GM12878 (cell line): ENCODE results near the gene ANKRD28. TPM values are rescaled to one million over a fixed set of nuclear protein-coding genes. Genes with fewer than 3 reads are reported as not detected.

Experiments
- ATAC-seq: fragments of 200-7000 bp; cut with Tn5 transposase; 3 replicates; pipeline ENCODE4 v1.9.1; 2020; ENCODE audit warnings: mild to moderate bottlenecking, moderate library complexity
- BruUV-seq: library from RNA; stranded (reverse); fragments of 400-500 nt; replicated peaks from 2 replicates; lab custom pipeline; 2021; lab: Mats Ljungman, UMichigan
- CTCF ChIA-PET: fragments of 300-600 bp; sonication (Branson Sonifier 250); formaldehyde crosslinking; extraction: SDS; loops from one replicate; lab custom pipeline; 2021; ENCODE audit warnings: inconsistent platforms; lab: Yijun Ruan, JAX
- POLR2A ChIA-PET: fragments of 350-600 bp; formaldehyde crosslinking; extraction: SDS; loops from one replicate; lab custom pipeline; 2021; ENCODE audit warnings: inconsistent platforms; lab: Charles Lee
- RAD21 ChIA-PET: fragments of 300-600 bp; sonication (Branson Sonifier 250); formaldehyde crosslinking; loops from one replicate; lab custom pipeline; 2023; ENCODE audit warnings: antibody characterized with exemption; ENCODE audit not compliant: unreplicated experiment; lab: Charles Lee
- SMC1A ChIA-PET: fragments of 300-600 bp; sonication (Branson Sonifier 250); formaldehyde crosslinking; loops from one replicate; lab custom pipeline; 2023; ENCODE audit not compliant: unreplicated experiment, uncharacterized antibody; lab: Charles Lee
- DNase-seq: peaks from one replicate; pipeline ENCODE4 v3.0.0-alpha.2; 2011; ENCODE audit warnings: low read depth, low spot score
- FAIRE-seq: peaks from 3 replicates; lab custom pipeline; 2011; peaks lifted over from hg19 to GRCh38; lab: Jason Lieb, UNC
- H2AFZ ChIP-seq: 2 replicates; pipeline ENCODE4 v1.6.0; 2011; ENCODE audit warnings: low read depth, low read length, control low read depth; ENCODE audit not compliant: control insufficient read depth
- H3K27ac ChIP-seq: 2 replicates; pipeline ENCODE4 v1.5.1; 2011; ENCODE audit warnings: control low read depth; ENCODE audit not compliant: control insufficient read depth, insufficient read depth
- H3K27me3 ChIP-seq, 2 experiments: replicated peaks in 1 of 2; 2 replicates each; pipeline versions ENCODE4 v1.6.0 to v1.6.1; 2011; ENCODE audit warnings: low read length in 1 of 2; ENCODE audit not compliant: control insufficient read depth in 2 of 2, insufficient read depth in 2 of 2
- H3K36me3 ChIP-seq, 2 experiments: 2 replicates each; pipeline ENCODE4 v1.5.1; 2011; ENCODE audit warnings: low read length in 1 of 2; ENCODE audit not compliant: control insufficient read depth in 2 of 2, insufficient read depth in 2 of 2
- H3K4me1 ChIP-seq: 2 replicates; pipeline ENCODE4 v1.6.1; 2011; ENCODE audit warnings: mild to moderate bottlenecking, low read length, moderate library complexity, mixed read lengths; ENCODE audit not compliant: control insufficient read depth, insufficient read depth
- H3K4me2 ChIP-seq: 2 replicates; pipeline ENCODE4 v1.6.0; 2011; ENCODE audit warnings: control low read depth; ENCODE audit not compliant: control insufficient read depth, insufficient read depth
- H3K4me3 ChIP-seq: fragments of 200-600 bp; sonication (generic); 2 replicates; pipeline ENCODE4 v1.5.1; 2016
- H3K79me2 ChIP-seq: 2 replicates; pipeline ENCODE4 v1.6.0; 2011; ENCODE audit warnings: low read length; ENCODE audit not compliant: control insufficient read depth, insufficient read depth
- H3K9ac ChIP-seq: 2 replicates; pipeline ENCODE4 v1.8.0; 2011; ENCODE audit warnings: low read length, control low read depth, mixed read lengths; ENCODE audit not compliant: control insufficient read depth, insufficient read depth
- H3K9me3 ChIP-seq: replicated peaks from 3 replicates; pipeline ENCODE4 v1.5.1; 2011; ENCODE audit warnings: mild to moderate bottlenecking, low read length; ENCODE audit not compliant: control insufficient read depth, insufficient read depth
- H4K20me1 ChIP-seq: 2 replicates; pipeline ENCODE4 v1.6.0; 2011; ENCODE audit not compliant: control insufficient read depth, insufficient read depth
- ATF7 ChIP-seq: fragments of 450-650 bp; IDR thresholded peaks from 2 replicates; pipeline ENCODE4 v1.6.1; 2016; ENCODE audit warnings: low read depth, mild to moderate bottlenecking
- CHD1 ChIP-seq: IDR thresholded peaks from 2 replicates; pipeline ENCODE4 v1.6.1; 2012; ENCODE audit warnings: low read depth, low read length, improper control_type of control experiment
- NFYA ChIP-seq: IDR thresholded peaks from 2 replicates; pipeline ENCODE4 v1.6.1; 2011; ENCODE audit warnings: low read depth, mild to moderate bottlenecking, low read length, improper control_type of control experiment, borderline replicate concordance
- NR2C1 ChIP-seq: fragments of 450-650 bp; IDR thresholded peaks from 2 replicates; pipeline ENCODE4 v1.6.1; 2017; ENCODE audit warnings: antibody characterized with exemption, mild to moderate bottlenecking, moderate library complexity
- RB1 ChIP-seq: fragments of 450-650 bp; formaldehyde crosslinking; IDR thresholded peaks from 2 replicates; pipeline ENCODE4 v1.6.1; 2017; ENCODE audit warnings: mild to moderate bottlenecking, borderline replicate concordance
- TCF7 ChIP-seq: IDR thresholded peaks from 2 replicates; pipeline ENCODE4 v1.6.1; 2014; ENCODE audit warnings: antibody characterized with exemption, borderline replicate concordance
- ZNF274 ChIP-seq: IDR thresholded peaks from one replicate; pipeline ENCODE4 v1.8.0; 2011; ENCODE audit not compliant: insufficient read length, insufficient read depth
- WGBS: methylation state at CpG from one replicate; pipeline ENCODE4 v1.1.6; 2016; ENCODE audit warnings: low lambda C conversion rate; ENCODE audit not compliant: insufficient replicate concordance, insufficient coverage; ENCODE audit errors: missing lambda C conversion rate; 5-methylcytosine and 5-hydroxymethylcytosine counted together
- in situ Hi-C: fragments of 300-500 bp; cut with MboI; formaldehyde crosslinking; loops from 9 replicates; pipeline ENCODE4 v1.14.3; 2018; ENCODE audit warnings: mixed read lengths
- intact Hi-C: fragments of 100-400 bp; cut with micrococcal nuclease; formaldehyde crosslinking; loops from one replicate; pipeline ENCODE4 v1.14.2; 2022; ENCODE audit not compliant: unreplicated experiment
- polyA plus RNA-seq, 11 experiments: library from polyadenylated mRNA; depleted of rRNA in 4 of 11; unstranded in 6 of 11; stranded (reverse) in 5 of 11; fragments of >200 nt; fragmentation: Nextera tagmentation in 4 of 11; fragmentation: Illumina TruSeq in 1 of 11; extraction: Ambion mirVana in 4 of 11; extraction: Trizol in 1 of 11; gene quantifications; 1 replicate in 1 of 11; 2 replicates in 10 of 11; pipeline versions ENCODE4 v1.2.1 to v1.2.3, GENCODE V29; 2011 to 2016; ENCODE audit warnings: inconsistent platforms in 2 of 11, missing spikeins in 2 of 11, low read depth in 1 of 11
- total RNA-seq, 4 experiments: library from RNA; depleted of rRNA in 3 of 4; stranded (reverse); fragments of >200 nt in 3 of 4; fragmentation: Illumina TruSeq in 1 of 4; extraction: Trizol in 1 of 4; gene quantifications; 2 replicates each; pipeline versions ENCODE4 v1.2.1 to v1.2.3, GENCODE V29; 2013 to 2021
- TF ChIP-seq, protein P1 (sequence below): fragments of 450-650 bp; IDR thresholded peaks from 2 replicates; pipeline ENCODE4 v1.6.1; 2016; ENCODE audit warnings: mild to moderate bottlenecking, moderate library complexity, borderline replicate concordance
- TF ChIP-seq, protein P2 (sequence below): IDR thresholded peaks from 2 replicates; pipeline ENCODE4 v1.6.1; 2011; ENCODE audit warnings: borderline replicate concordance, low read depth, mild to moderate bottlenecking, moderate library complexity, mixed read lengths, low read length; ENCODE audit not compliant: insufficient read depth; ENCODE audit errors: extremely low read length

ANKRD28 gene
- total and polyA plus RNA-seq, 10 of the 15 experiments (the other 5 are each of a cell fraction or from before 2014, with no cell fraction given): 11.2 to 105 (median 38.3) TPM

DNA sequence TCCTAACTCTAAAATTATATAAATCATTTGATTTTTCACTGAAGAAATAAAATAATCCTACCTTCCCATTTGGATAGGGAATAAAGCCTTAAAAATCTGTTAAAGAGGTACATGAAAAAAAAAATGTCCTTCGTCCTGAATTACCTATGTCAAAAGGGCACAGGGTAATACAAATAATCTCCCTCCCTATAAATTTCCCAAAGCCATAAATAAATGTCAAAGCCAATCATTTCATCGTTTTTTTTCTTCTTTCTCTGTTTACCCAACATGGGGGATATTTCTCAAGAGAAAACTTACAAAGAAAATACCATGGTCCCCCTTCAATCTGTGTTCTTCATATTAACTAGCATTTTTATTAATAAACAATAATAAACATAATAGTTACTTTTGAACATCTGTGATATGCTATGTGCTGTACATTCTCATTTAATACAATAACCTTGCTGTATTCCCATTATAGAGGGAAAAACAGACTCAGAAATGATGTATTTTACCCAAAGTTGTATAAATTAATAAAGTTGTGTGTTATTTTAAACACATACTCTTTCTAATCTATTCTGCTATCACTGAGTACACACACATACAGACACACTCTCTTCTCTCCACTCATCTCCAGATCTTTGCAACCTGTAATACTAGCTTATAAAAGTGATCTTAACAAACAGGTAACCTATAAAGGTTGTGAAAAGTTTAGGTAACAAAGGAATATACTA lies 910 bp upstream of the ANKRD28 start:
- no peak for TF ChIP-seq ATF7
- no peak for TF ChIP-seq NFYA
- no peak for TF ChIP-seq NR2C1
- TF ChIP-seq ZNF274: no peak
- no peak for TF ChIP-seq TCF7
- TF ChIP-seq CHD1: no peak
- no peak for TF ChIP-seq RB1
- TF ChIP-seq, protein P1, sequence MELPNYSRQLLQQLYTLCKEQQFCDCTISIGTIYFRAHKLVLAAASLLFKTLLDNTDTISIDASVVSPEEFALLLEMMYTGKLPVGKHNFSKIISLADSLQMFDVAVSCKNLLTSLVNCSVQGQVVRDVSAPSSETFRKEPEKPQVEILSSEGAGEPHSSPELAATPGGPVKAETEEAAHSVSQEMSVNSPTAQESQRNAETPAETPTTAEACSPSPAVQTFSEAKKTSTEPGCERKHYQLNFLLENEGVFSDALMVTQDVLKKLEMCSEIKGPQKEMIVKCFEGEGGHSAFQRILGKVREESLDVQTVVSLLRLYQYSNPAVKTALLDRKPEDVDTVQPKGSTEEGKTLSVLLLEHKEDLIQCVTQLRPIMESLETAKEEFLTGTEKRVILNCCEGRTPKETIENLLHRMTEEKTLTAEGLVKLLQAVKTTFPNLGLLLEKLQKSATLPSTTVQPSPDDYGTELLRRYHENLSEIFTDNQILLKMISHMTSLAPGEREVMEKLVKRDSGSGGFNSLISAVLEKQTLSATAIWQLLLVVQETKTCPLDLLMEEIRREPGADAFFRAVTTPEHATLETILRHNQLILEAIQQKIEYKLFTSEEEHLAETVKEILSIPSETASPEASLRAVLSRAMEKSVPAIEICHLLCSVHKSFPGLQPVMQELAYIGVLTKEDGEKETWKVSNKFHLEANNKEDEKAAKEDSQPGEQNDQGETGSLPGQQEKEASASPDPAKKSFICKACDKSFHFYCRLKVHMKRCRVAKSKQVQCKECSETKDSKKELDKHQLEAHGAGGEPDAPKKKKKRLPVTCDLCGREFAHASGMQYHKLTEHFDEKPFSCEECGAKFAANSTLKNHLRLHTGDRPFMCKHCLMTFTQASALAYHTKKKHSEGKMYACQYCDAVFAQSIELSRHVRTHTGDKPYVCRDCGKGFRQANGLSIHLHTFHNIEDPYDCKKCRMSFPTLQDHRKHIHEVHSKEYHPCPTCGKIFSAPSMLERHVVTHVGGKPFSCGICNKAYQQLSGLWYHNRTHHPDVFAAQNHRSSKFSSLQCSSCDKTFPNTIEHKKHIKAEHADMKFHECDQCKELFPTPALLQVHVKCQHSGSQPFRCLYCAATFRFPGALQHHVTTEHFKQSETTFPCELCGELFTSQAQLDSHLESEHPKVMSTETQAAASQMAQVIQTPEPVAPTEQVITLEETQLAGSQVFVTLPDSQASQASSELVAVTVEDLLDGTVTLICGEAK: peak; percentile 62; the same call in 1 of the 2 replicates
- TF ChIP-seq, protein P2, sequence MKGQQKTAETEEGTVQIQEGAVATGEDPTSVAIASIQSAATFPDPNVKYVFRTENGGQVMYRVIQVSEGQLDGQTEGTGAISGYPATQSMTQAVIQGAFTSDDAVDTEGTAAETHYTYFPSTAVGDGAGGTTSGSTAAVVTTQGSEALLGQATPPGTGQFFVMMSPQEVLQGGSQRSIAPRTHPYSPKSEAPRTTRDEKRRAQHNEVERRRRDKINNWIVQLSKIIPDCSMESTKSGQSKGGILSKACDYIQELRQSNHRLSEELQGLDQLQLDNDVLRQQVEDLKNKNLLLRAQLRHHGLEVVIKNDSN: no peak
- H3K9ac ChIP-seq: peak overlapping the region; percentile 74; the same call in 1 of the 2 replicates
- ChIA-PET RAD21 (interaction anchor here (1.0 to 7.7 kb wide), 9 partner anchors 11 to 160 kb away, joined by 3 to 164 read pairs (median 13); no protein-coding TSS in a partner anchor), SMC1A (interaction anchor here (0.7 to 11.4 kb wide), 8 partner anchors 10 to 173 kb away, joined by 3 to 193 read pairs (median 11); no protein-coding TSS in a partner anchor), CTCF (interaction anchor here (0.8 to 3.4 kb wide), 6 partner anchors 11 to 168 kb away, joined by 3 to 15 read pairs (median 4); no protein-coding TSS in a partner anchor), POLR2A (interaction anchor here (0.7 to 1.9 kb wide), 2 partner anchors 11 to 163 kb away, joined by 4 to 5 read pairs; no protein-coding TSS in a partner anchor)
- no peaks in the 10 kb centered on the region for H3K27me3 ChIP-seq
- WGBS: 69% methylated on average over 2 of the region's 2 CpGs
- H3K4me3 ChIP-seq: no peak overlapping the region
- peaks cover 2% of the 10 kb centered on the region; the same call in 2 of the 3 replicates for H3K9me3 ChIP-seq
- H3K79me2 ChIP-seq: peaks cover 86% of the 10 kb centered on the region
- peak overlapping the region; percentile 94; the same call in 1 of the 2 replicates for H3K27ac ChIP-seq
- H3K4me2 ChIP-seq: peak overlapping the region; percentile 95
- FAIRE-seq (no peak), DNase-seq (no peak), ATAC-seq (no peak)
- H4K20me1 ChIP-seq: no peaks in the 10 kb centered on the region
- BruUV-seq: no TSS peak
- intact Hi-C loops: loop anchor here (5.0 kb wide), 1 partner anchor 714 kb away; the partner anchor contains the start of gene RFTN1
- no peak overlapping the region for H2AFZ ChIP-seq
- in situ Hi-C loops: loop anchor here (5.0 kb wide), 1 partner anchor 714 kb away; the partner anchor contains the start of gene RFTN1
- 0 out of 4 replicates have a peak, but pooled peaks cover 0 to under 1% of the 10 kb centered on the region in 2 experiments for H3K36me3 ChIP-seq
- H3K4me1 ChIP-seq: peaks cover 27% of the 10 kb centered on the region; the same call in 1 of the 2 replicates
